Measurements from ENCODE around the gene TMEM207.

TMEM207 gene

DNA sequence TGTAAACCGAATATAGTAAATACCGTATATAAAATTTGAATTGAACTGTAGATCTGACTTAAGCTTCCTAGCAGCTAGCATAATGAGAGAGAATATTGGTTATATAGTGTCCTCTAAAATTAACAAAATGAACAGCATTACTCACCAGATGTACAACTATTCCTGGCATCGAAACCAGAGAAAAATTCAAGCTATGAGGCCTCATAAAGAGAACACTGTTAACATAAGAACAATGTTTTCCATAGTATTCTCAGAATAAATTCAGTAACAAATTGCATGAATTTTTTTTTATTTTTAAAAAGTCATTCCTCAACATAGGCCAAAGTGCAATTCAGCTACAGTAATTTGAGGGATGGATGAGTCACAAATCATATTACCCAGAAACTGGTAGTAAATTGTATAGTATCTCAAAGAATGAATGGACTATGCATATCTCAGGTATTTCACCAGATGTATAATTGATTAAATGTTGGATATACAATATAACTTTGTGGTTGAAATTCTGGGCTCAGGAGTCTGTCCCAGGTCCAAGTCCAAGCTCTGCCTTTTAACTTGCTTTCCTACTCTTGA is 5.0 kb downstream of the TMEM207 start:
- no peak for DNase-seq (ENCODE audit: low read depth in 1 of 2, low spot score in 1 of 2)

DNA sequence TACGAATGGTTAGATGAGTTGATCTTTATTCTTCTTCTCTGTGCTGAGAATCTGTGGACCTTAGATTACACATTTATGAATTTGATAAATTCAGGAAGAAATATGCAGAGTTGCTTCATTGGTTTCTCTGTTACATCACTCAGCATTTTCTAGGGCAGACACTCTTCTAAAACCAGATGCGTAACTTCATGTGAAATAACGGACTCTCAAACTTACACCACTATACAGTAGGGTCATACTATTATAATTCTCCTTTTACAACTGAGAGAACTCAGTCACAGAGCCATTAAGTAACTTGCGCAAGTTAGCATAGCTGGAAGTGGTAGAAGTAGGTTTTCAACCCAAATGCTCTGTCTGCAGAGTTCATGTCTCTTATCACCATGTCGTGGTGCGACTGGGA is 5.7 kb downstream of the TMEM207 start:
- DNase-seq (ENCODE audit: low read depth in 1 of 2, low spot score in 1 of 2), result no peak

DNA sequence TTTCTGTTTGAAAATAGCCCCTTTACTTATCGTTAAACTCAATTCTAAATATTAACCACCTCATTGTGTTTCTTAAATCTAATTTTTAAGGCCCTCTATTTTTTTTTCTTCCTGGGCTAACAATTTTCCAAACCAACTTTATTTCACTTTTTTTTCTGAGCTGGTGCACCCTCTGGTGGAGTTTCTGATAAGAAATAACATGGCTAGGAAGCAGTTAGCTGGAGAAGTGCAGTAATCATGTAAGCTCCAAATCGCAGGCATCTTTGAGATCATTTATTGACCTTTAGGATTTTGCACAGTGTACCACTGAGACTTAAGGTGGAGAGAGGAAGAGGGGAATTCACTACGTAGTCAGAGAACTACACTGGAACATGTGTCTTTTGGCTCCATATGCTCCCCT is 6.4 kb downstream of the TMEM207 start:
- DNase-seq (ENCODE audit: low read depth in 1 of 2, low spot score in 1 of 2), result no peak

DNA sequence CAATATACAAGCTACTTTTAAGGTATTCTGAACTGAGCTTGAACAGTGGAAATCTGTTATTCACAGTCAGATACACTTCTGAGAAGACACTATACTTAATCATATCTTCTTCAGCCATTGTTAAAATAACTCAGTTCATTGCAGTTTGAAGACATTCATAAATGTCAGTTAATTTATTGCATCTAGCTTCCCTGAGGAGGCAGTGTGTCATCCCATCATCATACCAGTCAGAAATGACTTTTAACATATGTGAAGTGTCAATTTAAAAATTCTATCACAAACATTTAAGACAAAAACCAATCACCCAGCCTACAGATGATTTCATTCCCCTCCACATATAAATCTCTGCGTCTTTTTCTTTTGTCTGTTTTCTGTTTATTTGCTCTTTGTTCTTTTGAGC is 7.5 kb downstream of the TMEM207 start:
- DNase-seq (ENCODE audit: low read depth in 1 of 2, low spot score in 1 of 2), result no peak

DNA sequence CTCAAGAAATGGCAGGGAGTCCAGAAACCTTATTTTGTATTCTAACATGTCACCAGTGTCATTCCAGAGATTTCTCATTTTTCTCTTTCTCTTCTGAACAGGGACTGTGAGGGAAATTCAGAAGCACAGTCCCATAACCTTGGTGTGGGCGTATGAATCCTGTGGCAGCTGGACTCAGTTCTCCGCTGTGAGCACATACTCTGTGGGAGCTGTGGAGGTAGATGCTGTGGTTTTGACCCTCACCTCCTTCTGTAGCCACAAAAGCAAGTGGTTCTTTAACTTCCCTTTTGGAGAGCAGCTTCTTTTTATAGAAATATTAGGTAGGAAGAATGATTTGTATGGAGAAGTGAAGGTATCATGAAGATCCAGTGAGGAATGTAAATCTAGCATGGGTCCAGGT is 13.4 kb downstream of the TMEM207 start:
- no peak for DNase-seq (ENCODE audit: low read depth in 1 of 2, low spot score in 1 of 2)

DNA sequence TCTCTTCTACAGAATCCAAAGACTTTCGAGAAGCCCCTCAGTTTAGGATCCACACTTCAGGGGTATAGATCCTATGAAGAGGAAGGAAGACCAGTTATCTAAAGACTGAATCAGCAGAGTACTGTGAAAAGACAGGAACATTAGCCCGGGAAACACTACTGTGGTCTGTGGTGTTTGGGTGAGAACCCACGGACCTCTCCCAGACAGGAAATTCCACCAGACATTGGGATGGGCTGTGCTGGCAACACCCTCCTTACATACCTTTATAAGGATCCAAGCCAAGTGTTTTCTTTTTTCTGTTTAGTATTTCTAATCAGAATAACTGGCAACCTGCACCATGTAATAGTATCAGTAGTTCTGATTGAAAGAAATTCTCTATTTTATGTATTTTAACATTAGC is 14.1 kb downstream of the TMEM207 start:
- no peak for DNase-seq (ENCODE audit: low read depth in 1 of 2, low spot score in 1 of 2)

DNA sequence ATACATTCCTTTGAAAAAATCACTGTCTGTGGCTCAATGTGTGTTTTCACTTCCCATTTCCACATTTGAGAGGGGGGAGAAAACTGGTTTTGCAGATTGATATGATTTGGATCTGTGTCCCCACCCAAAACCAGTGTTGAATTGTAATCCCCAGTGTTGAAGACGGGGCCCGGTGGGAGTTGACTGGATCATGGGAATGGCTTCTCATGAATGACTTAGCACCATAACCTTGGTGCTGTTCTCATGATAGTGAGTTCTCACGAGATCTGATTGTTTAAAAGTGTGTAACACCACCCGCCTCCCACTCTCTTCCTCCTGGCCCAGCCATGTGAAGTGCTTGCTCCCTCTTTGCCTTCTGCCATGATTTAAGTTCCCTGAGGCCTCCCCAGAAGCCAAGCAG is 16.1 kb downstream of the TMEM207 start:
- no peak for DNase-seq (ENCODE audit: low read depth in 1 of 2, low spot score in 1 of 2)

DNA sequence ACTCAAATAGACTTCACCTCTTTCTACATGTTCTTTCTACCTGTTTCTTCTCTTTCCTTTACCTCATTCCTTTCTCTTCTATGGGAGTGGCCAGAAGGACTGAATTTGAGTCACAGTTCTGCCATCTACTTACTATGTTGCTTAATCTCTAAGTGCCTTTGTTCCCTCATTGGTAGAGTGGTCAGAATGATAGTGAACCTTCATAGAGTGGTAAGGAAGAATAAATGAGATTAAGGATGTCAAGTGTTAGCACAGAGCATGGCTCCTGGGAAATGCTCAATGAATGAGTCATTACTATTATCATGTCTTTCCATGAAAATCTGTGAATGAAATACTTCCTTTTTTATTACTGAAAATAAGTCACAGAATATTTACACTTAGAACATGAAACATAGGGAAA is 17.5 kb downstream of the TMEM207 start:
- no peak for DNase-seq (ENCODE audit: low read depth in 1 of 2, low spot score in 1 of 2)

DNA sequence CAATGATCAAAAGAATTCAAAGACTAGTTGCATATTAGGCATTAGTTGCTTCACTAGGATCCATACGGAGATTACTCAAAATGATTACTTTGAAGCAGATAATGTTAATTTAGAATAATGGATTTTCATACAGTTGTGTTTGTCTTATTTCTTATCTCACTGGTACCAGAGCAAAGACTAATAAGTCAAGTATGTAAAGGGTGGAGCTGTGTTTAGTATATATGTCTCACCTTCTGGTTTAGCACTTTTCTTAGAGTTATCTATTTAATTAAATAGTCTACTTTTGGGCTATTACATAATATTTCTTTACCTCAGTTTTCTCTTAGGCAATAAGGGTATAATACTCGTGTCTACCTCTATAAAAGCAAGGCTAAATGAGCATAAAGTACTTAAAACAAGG is 18.8 kb downstream of the TMEM207 start:
- no peak for DNase-seq (ENCODE audit: low read depth in 1 of 2, low spot score in 1 of 2)

DNA sequence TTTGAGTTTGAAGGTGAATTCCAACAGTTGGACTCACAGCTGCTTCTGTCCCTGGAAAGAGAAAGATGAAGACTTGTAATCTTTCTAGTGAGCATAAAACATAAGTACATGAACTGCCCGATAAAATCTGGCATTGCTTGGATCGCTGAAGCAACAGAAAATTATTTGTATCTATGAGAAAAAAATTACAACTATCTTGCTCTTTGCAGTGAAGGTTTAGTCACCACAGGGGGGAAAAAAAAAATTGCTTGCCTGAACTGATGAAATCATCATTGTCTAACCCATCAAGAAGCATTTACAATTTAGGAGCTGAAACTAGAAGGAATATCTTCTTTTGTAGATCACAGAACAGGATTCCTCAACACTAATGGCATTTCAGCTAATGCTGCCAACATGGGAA is 20.0 kb downstream of the TMEM207 start:
- DNase-seq (ENCODE audit: low read depth in 1 of 2, low spot score in 1 of 2), result no peak

DNA sequence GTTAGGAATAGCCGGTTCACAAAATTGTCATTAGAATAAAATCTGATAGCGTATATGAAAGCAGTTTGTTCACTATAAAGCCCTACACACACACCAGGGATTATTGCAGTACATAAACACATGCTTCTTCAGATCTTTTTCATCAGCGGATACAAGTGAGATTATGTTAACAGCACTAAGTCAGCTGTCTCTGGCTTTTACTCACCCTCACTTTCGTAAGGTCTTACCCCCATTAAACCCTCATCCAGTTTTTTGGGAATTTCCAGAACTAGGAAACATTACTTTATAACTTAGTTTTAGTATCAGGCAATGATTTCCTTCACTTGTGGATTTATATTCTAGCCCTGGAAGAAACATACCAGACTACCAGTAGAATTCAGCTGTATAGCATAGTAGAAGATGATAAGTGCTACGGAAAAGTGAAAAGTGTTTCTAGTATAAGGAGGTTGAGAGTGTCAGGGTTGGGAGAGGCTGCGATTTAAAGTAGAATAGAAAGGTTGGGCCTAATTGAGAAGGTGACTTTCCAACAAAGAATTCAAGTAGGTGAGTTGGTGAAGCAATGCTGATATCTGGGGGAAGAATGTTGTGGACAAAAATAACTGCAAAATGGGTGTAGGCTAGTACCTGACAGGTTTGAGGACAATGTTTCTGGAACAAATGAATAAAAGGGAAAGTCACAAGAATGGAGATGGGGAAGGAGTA is 22.7 kb downstream of the TMEM207 start:
- no peak for DNase-seq (ENCODE audit: low read depth in 1 of 2, low spot score in 1 of 2)

DNA sequence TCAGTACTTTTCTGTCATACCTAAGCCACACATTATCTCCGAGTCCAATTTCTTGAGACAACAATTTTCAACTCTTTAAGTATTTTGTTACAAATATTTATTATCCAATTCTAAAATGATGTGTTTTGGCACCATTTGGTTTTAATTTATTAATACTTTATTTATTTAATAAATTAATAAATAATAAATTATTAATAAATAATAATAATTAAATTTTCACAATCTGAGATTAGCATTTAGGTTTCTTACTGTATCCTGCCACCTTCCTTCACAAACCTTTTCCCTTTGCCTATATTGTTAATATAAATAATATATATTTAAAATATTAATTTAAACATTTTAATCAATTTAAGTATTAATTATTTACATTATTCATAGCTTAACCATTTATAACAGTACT is 23.9 kb downstream of the TMEM207 start:
- no peak for DNase-seq (ENCODE audit: low read depth in 1 of 2, low spot score in 1 of 2)

DNA sequence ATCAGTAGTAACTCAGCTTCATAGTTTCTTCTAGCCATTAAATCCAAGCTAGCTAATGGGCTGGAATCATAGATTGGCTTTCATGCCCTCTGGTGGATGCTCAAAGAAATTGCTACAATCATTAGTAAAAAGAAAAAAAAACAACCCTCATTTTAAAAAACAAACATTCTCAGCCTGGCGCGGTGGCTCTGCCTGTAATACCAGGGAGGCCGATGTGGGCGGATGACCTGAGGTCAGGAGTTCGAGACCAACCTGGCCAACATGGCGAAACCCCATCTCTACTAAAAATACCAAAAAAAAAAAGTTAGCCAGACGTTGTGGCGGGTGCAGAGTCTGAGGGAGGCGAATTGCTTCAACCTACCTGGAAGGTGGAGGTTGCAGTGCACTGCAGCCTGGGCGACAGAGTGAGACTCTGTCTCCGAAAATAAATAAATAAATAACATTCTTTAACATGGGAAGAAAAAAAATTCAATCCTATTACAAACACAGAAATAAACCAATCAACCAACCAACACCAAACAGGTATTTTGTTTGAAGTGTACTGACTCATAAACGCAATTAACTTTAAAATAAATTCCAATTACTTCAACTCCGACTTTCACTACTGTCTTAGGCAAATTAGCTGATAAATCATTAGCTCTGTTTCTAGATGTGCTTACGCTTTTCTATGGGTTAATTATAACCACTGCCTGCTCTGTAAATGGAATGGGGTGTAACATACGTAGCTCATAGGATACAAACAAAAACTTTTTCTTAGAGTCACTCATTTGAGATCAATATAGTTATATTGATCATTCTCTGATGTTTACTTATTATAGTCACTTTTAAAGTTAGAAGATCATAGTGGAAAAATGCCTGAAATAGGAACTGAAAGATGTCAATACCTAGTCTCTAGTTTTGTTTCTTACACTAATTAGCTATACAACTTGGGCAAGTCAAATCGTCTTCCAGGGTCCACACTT is 24.9 kb downstream of the TMEM207 start:
- DNase-seq (ENCODE audit: low read depth in 1 of 2, low spot score in 1 of 2), result peak; percentile 2 to 5

DNA sequence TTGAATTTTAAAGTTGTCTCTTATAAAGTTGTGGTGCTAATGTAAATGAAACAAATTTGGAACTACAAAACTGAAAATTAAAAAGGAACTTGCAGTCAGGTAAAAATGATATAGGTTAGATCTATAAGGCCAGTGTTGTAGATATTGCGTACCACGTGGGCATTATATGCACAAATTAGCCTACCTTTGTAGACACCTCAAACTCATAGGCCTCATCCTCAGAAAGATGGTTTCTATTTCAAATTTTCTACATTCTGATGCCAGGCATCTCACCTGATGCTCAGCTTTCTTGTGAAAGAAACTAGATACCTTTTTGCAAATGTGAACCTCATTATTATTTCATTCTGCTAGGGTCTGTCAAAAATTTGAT is 25.6 kb downstream of the TMEM207 start:
- no peak for DNase-seq (ENCODE audit: low read depth in 1 of 2, low spot score in 1 of 2)

DNA sequence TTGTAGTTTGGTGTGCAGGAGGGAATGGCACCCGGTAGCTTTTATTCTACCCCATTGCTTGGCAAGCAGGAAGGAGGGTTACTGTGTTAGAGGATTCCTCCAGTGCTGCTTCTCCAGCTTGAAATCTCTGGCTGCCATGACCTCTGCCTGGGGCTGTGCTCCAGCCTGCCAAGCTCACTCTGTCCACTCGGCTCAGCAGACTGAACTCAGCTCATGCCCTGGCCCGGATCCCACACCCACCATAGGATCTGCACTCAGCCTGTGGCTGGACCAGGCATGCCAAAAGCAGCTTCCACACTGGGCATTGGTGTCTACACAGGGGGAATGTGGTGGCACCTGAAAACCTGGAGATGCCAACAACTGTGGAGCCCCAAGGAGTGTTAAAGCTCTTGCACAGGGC is 35.4 kb downstream of the TMEM207 start:
- no peak for DNase-seq (ENCODE audit: low read depth in 1 of 2, low spot score in 1 of 2)

DNA sequence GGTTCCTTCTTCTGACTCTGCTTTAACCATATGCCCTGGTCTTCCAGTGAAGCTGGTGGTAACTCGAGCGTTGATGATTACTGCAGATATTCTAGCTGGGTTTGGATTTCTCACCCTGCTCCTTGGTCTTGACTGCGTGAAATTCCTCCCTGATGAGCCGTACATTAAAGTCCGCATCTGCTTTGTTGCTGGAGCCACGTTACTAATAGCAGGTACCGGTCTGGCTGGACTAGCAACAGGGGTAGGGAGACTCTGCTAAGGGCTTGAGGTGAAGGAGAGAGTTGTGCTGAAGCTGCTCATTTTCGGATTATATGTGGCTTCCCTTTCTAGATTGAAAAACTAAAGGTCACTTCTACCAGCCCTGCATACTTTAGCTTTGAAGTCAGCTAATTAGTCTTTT is 45.0 kb downstream of the TMEM207 start:
- DNase-seq (ENCODE audit: low read depth in 1 of 2, low spot score in 1 of 2), result no peak

DNA sequence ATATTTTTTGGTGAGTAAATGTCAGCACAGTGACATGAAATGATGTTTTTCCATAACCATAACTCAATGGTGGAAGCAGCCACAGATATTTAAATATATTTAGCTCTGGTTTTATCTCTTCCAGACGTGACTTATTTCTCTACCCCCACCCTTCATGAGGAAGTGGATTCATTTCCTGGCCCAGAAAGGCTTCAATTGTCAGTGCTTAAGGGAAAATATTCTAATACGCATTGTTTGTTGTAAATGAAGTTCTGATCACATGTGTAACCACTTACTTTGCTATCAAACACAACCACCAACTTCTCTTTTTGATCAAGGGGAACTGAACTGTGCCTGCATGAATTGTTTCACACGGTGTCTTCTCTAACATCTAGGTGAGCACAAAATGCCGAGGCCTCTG is 47.7 kb downstream of the TMEM207 start:
- DNase-seq (ENCODE audit: low read depth in 1 of 2, low spot score in 1 of 2), result no peak

DNA sequence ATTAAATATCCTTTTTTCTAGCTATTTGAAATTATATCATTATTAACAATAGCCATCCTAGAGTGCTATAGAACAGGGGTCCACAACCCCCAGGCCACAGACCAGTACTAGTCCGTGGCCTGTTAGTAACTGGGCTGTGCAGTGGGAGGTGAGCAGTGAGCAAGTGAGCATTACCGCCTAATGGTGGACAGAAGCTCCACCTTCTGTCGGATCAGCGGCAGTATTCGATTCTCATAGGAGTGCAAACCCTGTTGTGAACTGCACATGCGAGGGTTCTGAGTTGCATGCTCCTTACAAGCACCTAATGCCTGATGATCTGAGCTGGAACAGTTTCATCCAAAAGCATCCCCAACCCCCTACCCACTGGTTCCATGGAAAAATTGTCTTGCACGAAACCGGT is 50.0 kb downstream of the TMEM207 start:
- DNase-seq (ENCODE audit: low read depth in 1 of 2, low spot score in 1 of 2), result no peak

DNA sequence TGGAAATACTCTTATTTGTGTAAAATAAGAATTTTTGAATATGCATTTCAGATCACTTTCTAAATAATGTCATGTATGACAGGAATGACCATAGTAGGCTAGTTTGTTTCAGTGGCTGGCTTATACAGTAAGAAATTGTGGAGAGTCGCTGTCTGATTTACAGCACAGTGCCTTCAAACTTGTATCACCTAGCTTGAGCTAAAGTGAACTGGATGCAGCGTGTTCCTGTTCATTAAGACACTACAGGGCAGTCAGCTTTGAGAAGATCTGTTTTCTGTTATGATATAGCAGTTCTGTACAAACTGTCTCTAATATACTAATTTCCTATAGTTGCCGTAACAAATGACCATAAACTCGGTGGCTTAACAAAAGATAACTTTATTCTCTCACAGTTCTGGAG is 51.8 kb downstream of the TMEM207 start:
- DNase-seq (ENCODE audit: low read depth in 1 of 2, low spot score in 1 of 2), result no peak

DNA sequence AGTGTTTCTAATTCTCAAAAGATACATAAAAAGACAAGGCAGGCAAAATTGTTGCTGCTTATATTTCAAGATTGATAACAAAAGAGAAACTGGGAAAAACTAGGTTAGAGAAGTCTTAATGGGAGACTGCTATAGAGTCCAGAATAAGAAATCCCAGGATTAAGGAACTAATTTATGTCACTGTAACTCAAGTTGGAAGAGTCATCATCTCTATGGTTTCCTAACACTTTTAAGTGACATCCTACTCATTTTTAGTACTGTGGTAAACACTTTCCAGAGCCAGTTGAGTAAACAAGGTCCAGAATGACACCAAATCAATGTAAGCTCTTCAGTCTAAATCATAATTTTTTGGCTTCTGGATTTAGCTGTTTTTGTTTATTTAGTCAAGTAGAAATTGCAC is 53.7 kb downstream of the TMEM207 start:
- DNase-seq (ENCODE audit: low read depth in 1 of 2, low spot score in 1 of 2), result no peak

DNA sequence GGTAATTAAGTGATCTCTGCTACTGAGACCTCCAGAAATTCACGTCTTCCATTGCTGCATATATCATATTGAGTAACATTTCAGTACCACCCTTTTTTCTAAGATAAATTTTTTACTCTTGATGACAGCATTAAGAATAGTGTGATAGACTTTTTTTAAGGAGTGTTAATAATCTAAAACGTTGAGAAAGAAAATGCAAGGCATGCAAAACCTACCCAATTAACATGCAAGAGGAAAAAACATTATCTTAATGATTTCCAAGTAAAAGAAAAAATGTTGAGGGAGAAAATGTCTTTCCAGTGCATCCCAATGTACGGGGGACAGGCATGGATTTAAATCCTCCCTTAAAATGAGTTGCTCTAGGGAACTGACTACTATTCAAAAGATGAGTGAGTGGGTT is 61.0 kb downstream of the TMEM207 start:
- DNase-seq (ENCODE audit: low read depth in 1 of 2, low spot score in 1 of 2), result no peak

DNA sequence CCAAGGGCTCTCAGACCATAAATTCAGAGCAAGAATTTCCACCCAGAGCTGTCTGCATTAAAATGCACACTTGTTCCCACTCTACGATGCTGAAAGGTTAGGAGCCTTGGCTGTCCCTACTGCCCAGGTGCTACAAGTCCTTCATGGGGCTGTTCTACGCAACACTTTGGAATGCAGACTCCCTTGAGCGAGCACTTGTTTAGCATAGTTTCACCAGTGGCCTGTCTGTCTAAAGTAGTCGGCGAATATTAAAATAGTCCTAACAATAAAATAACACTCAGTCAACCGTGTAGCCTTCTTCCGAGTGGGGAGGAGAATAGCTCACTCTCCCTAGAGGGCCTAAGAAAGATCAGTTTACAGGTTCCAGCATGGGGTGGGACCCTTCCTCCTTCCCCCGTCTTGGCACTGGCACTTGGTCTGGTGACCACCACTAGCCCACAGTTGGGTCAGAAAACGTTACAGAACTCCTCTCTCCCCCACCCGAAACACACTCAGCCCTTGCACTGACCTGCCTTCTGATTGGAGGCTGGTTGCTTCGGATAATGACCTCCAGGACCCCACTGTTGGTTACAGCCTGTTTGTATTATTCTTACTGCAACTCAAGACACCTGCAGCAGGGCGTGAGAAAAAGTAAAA is 62.0 kb downstream of the TMEM207 start, which contains the start of gene CLDN16:
CLDN16 (plus strand) TSS at position 586 of the 636 bp plus-strand sequence. CDS start 167 bp downstream, outside the sequence.
- no peak for DNase-seq (ENCODE audit: low read depth in 1 of 2, low spot score in 1 of 2)
